ENCODE data around the gene RNF2. TPM values are rescaled to one million over a fixed set of nuclear protein-coding genes. Genes with fewer than 3 reads are reported as not detected.

RNF2 gene
- total and polyA plus RNA-seq, 2 donors (not counting 3 experiments of a cell fraction or from before 2014, with no cell fraction given): 13.6 to 30.6 TPM

- Histone ChIP-seq H3K4me2 (ENCODE audit: insufficient read depth, low read length) (peak overlapping the region; percentile 26), H4K20me1 (replicated peaks; ENCODE audit: control insufficient read depth, extremely low read depth, insufficient read depth, low read length) (peaks cover 10% of the 10 kb centered on the region), H3K4me1 (ENCODE audit: control insufficient read depth, extremely low read depth, insufficient read depth, low read length) (no peaks in the 10 kb centered on the region), H3K9ac (replicated peaks; ENCODE audit: extremely low read depth, insufficient read depth, low read length) (no peak overlapping the region), H3K27me3 (ENCODE audit: control insufficient read depth in 2 of 2, insufficient read depth in 2 of 2, low read length in 2 of 2) (no peaks in the 10 kb centered on the region), H3K36me3 (ENCODE audit: control insufficient read depth in 2 of 2, extremely low read depth in 1 of 2, insufficient read depth in 2 of 2, low read length in 2 of 2) (no peaks in the 10 kb centered on the region), H3K4me3 (replicated peaks in 1 of 3; ENCODE audit: insufficient read depth in 1 of 3, low read depth in 1 of 3, low read length in 3 of 3) (no peak overlapping the region), H3K9me1 (replicated peaks; ENCODE audit: control insufficient read depth, extremely low read depth, insufficient read depth, low read length) (no peaks in the 10 kb centered on the region), H3K9me3 (replicated peaks; ENCODE audit: control insufficient read depth, insufficient read depth, low read length) (no peaks in the 10 kb centered on the region), H2AFZ (ENCODE audit: low read depth, low read length) (no peak overlapping the region), H3K79me2 (ENCODE audit: control insufficient read depth, insufficient read depth, low read length) (peaks cover 79% of the 10 kb centered on the region), H3K27ac (ENCODE audit: insufficient read depth, low read depth, low read length) (no peak overlapping the region)
- POLR2A ChIA-PET: interaction anchor here (0.6 kb wide), 1 partner anchor 9 kb away, joined by 3 read pairs; no protein-coding TSS in a partner anchor
- intact Hi-C loops (cut with micrococcal nuclease) (no loop called here), dilution Hi-C loops (cut with MboI; ENCODE audit: extremely low pct_ligation_motif_present, low sequenced_read_pairs) (no loop called here)
- no TSS peak for BruUV-seq (replicated peaks)
- CTCF ChIA-PET: interaction anchor here (0.8 kb wide), 1 partner anchor 14 kb away, joined by 5 read pairs; no protein-coding TSS in a partner anchor
- no peak for FAIRE-seq
- DNase-seq (ENCODE audit: low read depth, low spot score): peak; percentile 24
- TF ChIP-seq JUN (IDR thresholded peaks at IDR 0.05; ENCODE audit: borderline replicate concordance, insufficient read depth, insufficient read length, low read depth): no peak
- no peak for TF ChIP-seq CTCF (IDR thresholded peaks at IDR 0.05; ENCODE audit: extremely low read depth in 1 of 2, insufficient read depth in 1 of 2, low read depth in 1 of 2, low read length in 2 of 2)
- TF ChIP-seq POLR2AphosphoS5 (IDR thresholded peaks at IDR 0.05; ENCODE audit: insufficient read depth, low read depth, low read length): no peak
- no peak for TF ChIP-seq POLR2A (IDR thresholded peaks at IDR 0.05; ENCODE audit: low read depth, low read length)
- no peak for TF ChIP-seq MYC (IDR thresholded peaks at IDR 0.05; ENCODE audit: low read depth, low read length)
- no peak for TF ChIP-seq FOS (IDR thresholded peaks at IDR 0.05; ENCODE audit: borderline replicate concordance, insufficient read depth, low read length)
- no peak for TF ChIP-seq GATA2 (IDR thresholded peaks at IDR 0.05; ENCODE audit: insufficient read depth, insufficient read length, low read depth, low read length)
- no peak for TF ChIP-seq MAX (IDR thresholded peaks at IDR 0.05; ENCODE audit: insufficient read depth, insufficient read length)
Measured at GRCh38 chr1:185058876-185059275, 13.5 kb downstream of the RNF2 start.
